Measurements from ENCODE around the gene SSX2IP. TPM values are rescaled to one million over a fixed set of nuclear protein-coding genes. Genes with fewer than 3 reads are reported as not detected.

SSX2IP gene
- total and polyA plus RNA-seq, 9 of the 15 experiments (the other 6 are each of a cell fraction or from before 2014, with no cell fraction given) = 20.6 to 96.7 (median 61.7) TPM

DNA sequence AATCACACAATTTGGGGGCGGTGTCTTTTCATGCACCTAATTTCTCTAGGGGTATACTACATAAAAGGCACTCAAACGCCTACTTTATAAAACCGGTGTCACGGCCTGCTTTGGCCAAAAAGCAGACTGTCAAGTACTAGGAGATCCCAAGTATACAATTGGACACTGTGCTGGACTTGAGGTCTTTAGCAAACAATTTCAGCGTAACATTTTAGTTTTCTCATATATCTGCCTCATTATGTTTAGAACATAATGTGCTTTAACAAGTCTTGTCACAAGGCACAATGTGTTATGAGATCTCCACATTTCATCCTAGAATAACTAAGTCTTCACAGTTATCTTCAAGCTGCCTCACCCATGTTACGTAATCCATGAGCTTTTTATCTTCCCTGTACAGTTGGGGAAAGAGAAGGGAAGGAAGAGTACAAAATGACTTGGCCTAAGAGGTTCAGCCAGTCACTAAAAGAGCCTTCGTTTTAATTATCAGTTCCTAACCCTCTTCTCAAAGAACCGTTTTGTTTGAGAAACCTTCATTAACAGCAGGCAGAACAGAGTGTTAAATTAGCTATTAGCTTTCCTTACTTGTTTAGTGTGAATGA is 1.7 kb downstream of the SSX2IP start (continued):
- TF ChIP-seq, protein P1, sequence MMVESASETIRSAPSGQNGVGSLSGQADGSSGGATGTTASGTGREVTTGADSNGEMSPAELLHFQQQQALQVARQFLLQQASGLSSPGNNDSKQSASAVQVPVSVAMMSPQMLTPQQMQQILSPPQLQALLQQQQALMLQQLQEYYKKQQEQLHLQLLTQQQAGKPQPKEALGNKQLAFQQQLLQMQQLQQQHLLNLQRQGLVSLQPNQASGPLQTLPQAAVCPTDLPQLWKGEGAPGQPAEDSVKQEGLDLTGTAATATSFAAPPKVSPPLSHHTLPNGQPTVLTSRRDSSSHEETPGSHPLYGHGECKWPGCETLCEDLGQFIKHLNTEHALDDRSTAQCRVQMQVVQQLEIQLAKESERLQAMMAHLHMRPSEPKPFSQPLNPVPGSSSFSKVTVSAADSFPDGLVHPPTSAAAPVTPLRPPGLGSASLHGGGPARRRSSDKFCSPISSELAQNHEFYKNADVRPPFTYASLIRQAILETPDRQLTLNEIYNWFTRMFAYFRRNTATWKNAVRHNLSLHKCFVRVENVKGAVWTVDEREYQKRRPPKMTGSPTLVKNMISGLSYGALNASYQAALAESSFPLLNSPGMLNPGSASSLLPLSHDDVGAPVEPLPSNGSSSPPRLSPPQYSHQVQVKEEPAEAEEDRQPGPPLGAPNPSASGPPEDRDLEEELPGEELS (CRISPR knock-in tag; IDR thresholded peaks at IDR 0.05; ENCODE audit: borderline replicate concordance) = no peak
- TF ChIP-seq NELFE (IDR thresholded peaks at IDR 0.05; ENCODE audit: insufficient read depth, insufficient read length) (no peak), NCOA6 (IDR thresholded peaks at IDR 0.05) (peak; percentile 47; the same call in 1 of the 2 replicates), RFX7 (CRISPR knock-in tag; IDR thresholded peaks at IDR 0.05) (no peak), SMAD2 (IDR thresholded peaks at IDR 0.05; ENCODE audit: low read depth, low read length) (no peak), CEBPB (tag; IDR thresholded peaks at IDR 0.05) (peak; percentile 99), POU5F1 (IDR thresholded peaks at IDR 0.05; ENCODE audit: borderline replicate concordance, low read depth, low read length, partially characterized antibody) (no peak), KLF1 (tag; IDR thresholded peaks at IDR 0.05) (0 out of 2 replicates have a peak, but pooled peaks have one; percentile 41), ELF2 (CRISPR knock-in tag; IDR thresholded peaks at IDR 0.05) (no peak), SOX6 (IDR thresholded peaks at IDR 0.05) (peak; percentile 84), POLR2G (IDR thresholded peaks at IDR 0.05; ENCODE audit: low read depth, low read length) (no peak), RBBP5 (IDR thresholded peaks at IDR 0.05; ENCODE audit: borderline replicate concordance, insufficient read depth, low read length, poor library complexity, severe bottlenecking) (no peak)
- TF ChIP-seq, protein P2, sequence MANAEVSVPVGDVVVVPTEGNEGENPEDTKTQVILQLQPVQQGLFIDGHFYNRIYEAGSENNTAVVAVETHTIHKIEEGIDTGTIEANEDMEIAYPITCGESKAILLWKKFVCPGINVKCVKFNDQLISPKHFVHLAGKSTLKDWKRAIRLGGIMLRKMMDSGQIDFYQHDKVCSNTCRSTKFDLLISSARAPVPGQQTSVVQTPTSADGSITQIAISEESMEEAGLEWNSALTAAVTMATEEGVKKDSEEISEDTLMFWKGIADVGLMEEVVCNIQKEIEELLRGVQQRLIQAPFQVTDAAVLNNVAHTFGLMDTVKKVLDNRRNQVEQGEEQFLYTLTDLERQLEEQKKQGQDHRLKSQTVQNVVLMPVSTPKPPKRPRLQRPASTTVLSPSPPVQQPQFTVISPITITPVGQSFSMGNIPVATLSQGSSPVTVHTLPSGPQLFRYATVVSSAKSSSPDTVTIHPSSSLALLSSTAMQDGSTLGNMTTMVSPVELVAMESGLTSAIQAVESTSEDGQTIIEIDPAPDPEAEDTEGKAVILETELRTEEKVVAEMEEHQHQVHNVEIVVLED (CRISPR knock-in tag; IDR thresholded peaks at IDR 0.05) = 0 out of 2 replicates have a peak, but pooled peaks have one; percentile 25
- TF ChIP-seq, protein P3, sequence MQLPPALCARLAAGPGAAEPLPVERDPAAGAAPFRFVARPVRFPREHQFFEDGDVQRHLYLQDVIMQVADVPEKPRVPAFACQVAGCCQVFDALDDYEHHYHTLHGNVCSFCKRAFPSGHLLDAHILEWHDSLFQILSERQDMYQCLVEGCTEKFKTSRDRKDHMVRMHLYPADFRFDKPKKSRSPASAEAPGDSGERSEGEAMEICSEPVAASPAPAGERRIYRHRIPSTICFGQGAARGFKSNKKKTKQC (CRISPR knock-in tag; IDR thresholded peaks at IDR 0.05) = no peak
- TF ChIP-seq, protein P4, sequence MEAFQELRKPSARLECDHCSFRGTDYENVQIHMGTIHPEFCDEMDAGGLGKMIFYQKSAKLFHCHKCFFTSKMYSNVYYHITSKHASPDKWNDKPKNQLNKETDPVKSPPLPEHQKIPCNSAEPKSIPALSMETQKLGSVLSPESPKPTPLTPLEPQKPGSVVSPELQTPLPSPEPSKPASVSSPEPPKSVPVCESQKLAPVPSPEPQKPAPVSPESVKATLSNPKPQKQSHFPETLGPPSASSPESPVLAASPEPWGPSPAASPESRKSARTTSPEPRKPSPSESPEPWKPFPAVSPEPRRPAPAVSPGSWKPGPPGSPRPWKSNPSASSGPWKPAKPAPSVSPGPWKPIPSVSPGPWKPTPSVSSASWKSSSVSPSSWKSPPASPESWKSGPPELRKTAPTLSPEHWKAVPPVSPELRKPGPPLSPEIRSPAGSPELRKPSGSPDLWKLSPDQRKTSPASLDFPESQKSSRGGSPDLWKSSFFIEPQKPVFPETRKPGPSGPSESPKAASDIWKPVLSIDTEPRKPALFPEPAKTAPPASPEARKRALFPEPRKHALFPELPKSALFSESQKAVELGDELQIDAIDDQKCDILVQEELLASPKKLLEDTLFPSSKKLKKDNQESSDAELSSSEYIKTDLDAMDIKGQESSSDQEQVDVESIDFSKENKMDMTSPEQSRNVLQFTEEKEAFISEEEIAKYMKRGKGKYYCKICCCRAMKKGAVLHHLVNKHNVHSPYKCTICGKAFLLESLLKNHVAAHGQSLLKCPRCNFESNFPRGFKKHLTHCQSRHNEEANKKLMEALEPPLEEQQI (IDR thresholded peaks at IDR 0.05) = peak; percentile 84
- TF ChIP-seq, protein P5, sequence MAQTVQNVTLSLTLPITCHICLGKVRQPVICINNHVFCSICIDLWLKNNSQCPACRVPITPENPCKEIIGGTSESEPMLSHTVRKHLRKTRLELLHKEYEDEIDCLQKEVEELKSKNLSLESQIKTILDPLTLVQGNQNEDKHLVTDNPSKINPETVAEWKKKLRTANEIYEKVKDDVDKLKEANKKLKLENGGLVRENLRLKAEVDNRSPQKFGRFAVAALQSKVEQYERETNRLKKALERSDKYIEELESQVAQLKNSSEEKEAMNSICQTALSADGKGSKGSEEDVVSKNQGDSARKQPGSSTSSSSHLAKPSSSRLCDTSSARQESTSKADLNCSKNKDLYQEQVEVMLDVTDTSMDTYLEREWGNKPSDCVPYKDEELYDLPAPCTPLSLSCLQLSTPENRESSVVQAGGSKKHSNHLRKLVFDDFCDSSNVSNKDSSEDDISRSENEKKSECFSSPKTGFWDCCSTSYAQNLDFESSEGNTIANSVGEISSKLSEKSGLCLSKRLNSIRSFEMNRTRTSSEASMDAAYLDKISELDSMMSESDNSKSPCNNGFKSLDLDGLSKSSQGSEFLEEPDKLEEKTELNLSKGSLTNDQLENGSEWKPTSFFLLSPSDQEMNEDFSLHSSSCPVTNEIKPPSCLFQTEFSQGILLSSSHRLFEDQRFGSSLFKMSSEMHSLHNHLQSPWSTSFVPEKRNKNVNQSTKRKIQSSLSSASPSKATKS (CRISPR knock-in tag; IDR thresholded peaks at IDR 0.05) = no peak
- TF ChIP-seq, protein P6, sequence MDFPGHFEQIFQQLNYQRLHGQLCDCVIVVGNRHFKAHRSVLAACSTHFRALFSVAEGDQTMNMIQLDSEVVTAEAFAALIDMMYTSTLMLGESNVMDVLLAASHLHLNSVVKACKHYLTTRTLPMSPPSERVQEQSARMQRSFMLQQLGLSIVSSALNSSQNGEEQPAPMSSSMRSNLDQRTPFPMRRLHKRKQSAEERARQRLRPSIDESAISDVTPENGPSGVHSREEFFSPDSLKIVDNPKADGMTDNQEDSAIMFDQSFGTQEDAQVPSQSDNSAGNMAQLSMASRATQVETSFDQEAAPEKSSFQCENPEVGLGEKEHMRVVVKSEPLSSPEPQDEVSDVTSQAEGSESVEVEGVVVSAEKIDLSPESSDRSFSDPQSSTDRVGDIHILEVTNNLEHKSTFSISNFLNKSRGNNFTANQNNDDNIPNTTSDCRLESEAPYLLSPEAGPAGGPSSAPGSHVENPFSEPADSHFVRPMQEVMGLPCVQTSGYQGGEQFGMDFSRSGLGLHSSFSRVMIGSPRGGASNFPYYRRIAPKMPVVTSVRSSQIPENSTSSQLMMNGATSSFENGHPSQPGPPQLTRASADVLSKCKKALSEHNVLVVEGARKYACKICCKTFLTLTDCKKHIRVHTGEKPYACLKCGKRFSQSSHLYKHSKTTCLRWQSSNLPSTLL (IDR thresholded peaks at IDR 0.05) = no peak

All from K562 (cell line).